Duodenal mucosa (tissue), 2 donors: Measurements from ENCODE around the gene ACAT2.
A peak's percentile ranks its signal among the peaks of the same experiment; 100 is the strongest.

Experiments
- H3K27ac ChIP-seq: one replicate; pipeline ENCODE4 v1.7.0; 2013; ENCODE audit warnings: low read depth, low read length
- H3K27me3 ChIP-seq, 2 donors: one replicate each; pipeline ENCODE4 v1.7.0; 2013; ENCODE audit warnings: low read length in 2 of 2, control low read depth in 1 of 2; ENCODE audit not compliant: insufficient read depth in 2 of 2, control insufficient read depth in 1 of 2
- H3K36me3 ChIP-seq, 2 donors: one replicate each; pipeline ENCODE4 v1.7.0; 2013; ENCODE audit warnings: low read length in 2 of 2, control low read depth in 1 of 2; ENCODE audit not compliant: insufficient read depth in 2 of 2, control insufficient read depth in 1 of 2
- H3K4me1 ChIP-seq, 2 donors: one replicate each; pipeline ENCODE4 v1.7.0; 2013; ENCODE audit warnings: low read length in 2 of 2, control low read depth in 1 of 2; ENCODE audit not compliant: insufficient read depth in 2 of 2, control insufficient read depth in 1 of 2
- H3K4me3 ChIP-seq, 2 donors: one replicate each; pipeline ENCODE4 v1.7.0; 2013; ENCODE audit warnings: low read length in 2 of 2, low read depth in 1 of 2
- H3K9ac ChIP-seq, 2 donors: one replicate each; pipeline ENCODE4 v1.7.0; 2013; ENCODE audit warnings: low read length in 2 of 2, low read depth in 1 of 2
- H3K9me3 ChIP-seq, 2 donors: one replicate each; pipeline ENCODE4 v1.7.0; 2013; ENCODE audit warnings: low read length in 2 of 2, control low read depth in 1 of 2; ENCODE audit not compliant: control insufficient read depth in 1 of 2

ACAT2 gene

GRCh38 chr6:159762681-159763293 is 942 bp downstream of the ACAT2 start:
- peak overlapping the region; percentile 82 to 85 for H3K4me3 ChIP-seq
- H3K9ac ChIP-seq, result peak overlapping the region; percentile 69 to 90
- peak overlapping the region; percentile 99 for H3K27ac ChIP-seq
- no peaks in the 10 kb centered on the region for H3K27me3 ChIP-seq
- no peaks in the 10 kb centered on the region for H3K9me3 ChIP-seq
- H3K36me3 ChIP-seq, result peaks cover 15 to 36% of the 10 kb centered on the region in 2 donors
- H3K4me1 ChIP-seq, result peaks cover 14 to 17% of the 10 kb centered on the region in 2 donors

GRCh38 chr6:159766906-159767305 is 5.1 kb downstream of the ACAT2 start:
- H3K4me3 ChIP-seq, result no peak overlapping the region
- no peaks in the 10 kb centered on the region for H3K9me3 ChIP-seq
- no peak overlapping the region for H3K27ac ChIP-seq
- peaks cover 29 to 68% of the 10 kb centered on the region in 2 donors for H3K36me3 ChIP-seq
- H3K4me1 ChIP-seq, result peaks cover 5 to 8% of the 10 kb centered on the region in 2 donors
- no peak overlapping the region for H3K9ac ChIP-seq
- no peaks in the 10 kb centered on the region for H3K27me3 ChIP-seq

GRCh38 chr6:159769470-159769869 is 7.6 kb downstream of the ACAT2 start:
- Histone ChIP-seq H3K9me3 (no peaks in the 10 kb centered on the region), H3K27ac (no peak overlapping the region), H3K36me3 (peaks cover 32 to 68% of the 10 kb centered on the region in 2 donors), H3K4me1 (no peaks in the 10 kb centered on the region), H3K27me3 (no peaks in the 10 kb centered on the region), H3K4me3 (no peak overlapping the region), H3K9ac (no peak overlapping the region)

GRCh38 chr6:159772196-159772595 is 10.4 kb downstream of the ACAT2 start:
- no peak overlapping the region for H3K27ac ChIP-seq
- peaks cover 21 to 68% of the 10 kb centered on the region in 2 donors for H3K36me3 ChIP-seq
- no peaks in the 10 kb centered on the region for H3K9me3 ChIP-seq
- H3K27me3 ChIP-seq, result no peaks in the 10 kb centered on the region
- H3K4me1 ChIP-seq, result no peaks in the 10 kb centered on the region
- H3K4me3 ChIP-seq, result no peak overlapping the region
- no peak overlapping the region for H3K9ac ChIP-seq

- Histone ChIP-seq H3K4me1 (no peaks in the 10 kb centered on the region), H3K27ac (no peak overlapping the region), H3K9ac (no peak overlapping the region), H3K36me3 (peaks cover 31 to 72% of the 10 kb centered on the region in 2 donors), H3K27me3 (no peaks in the 10 kb centered on the region), H3K9me3 (no peaks in the 10 kb centered on the region), H3K4me3 (no peak overlapping the region)
Measured at GRCh38 chr6:159777240-159777904, 15.5 kb downstream of the ACAT2 start.

- Histone ChIP-seq H3K4me1 (no peaks in the 10 kb centered on the region), H3K36me3 (peaks cover 38 to 78% of the 10 kb centered on the region in 2 donors), H3K27ac (no peak overlapping the region), H3K27me3 (no peaks in the 10 kb centered on the region), H3K9ac (no peak overlapping the region), H3K9me3 (no peaks in the 10 kb centered on the region), H3K4me3 (no peak overlapping the region)
Measured at GRCh38 chr6:159778131-159778530, 16.3 kb downstream of the ACAT2 start.

GRCh38 chr6:159778542-159779103 is 16.8 kb downstream of the ACAT2 start:
- Histone ChIP-seq H3K9ac (no peak overlapping the region), H3K27ac (no peak overlapping the region), H3K4me3 (no peak overlapping the region), H3K27me3 (no peaks in the 10 kb centered on the region), H3K36me3 (peaks cover 43 to 83% of the 10 kb centered on the region in 2 donors), H3K4me1 (no peaks in the 10 kb centered on the region), H3K9me3 (no peaks in the 10 kb centered on the region)

- Histone ChIP-seq H3K4me1 (peaks cover 34 to 38% of the 10 kb centered on the region in 2 donors), H3K36me3 (peaks cover 18 to 41% of the 10 kb centered on the region in 2 donors), H3K27ac (no peak overlapping the region), H3K27me3 (no peaks in the 10 kb centered on the region), H3K9me3 (no peaks in the 10 kb centered on the region), H3K4me3 (peak overlapping the region; percentile 89 to 99), H3K9ac (peak overlapping the region; percentile 84 to 96)
Measured at GRCh38 chr6:159788276-159788675, 26.4 kb downstream of the ACAT2 start.

- Histone ChIP-seq H3K27ac (peak overlapping the region; percentile 84), H3K9me3 (no peaks in the 10 kb centered on the region), H3K4me1 (peaks cover 34 to 38% of the 10 kb centered on the region in 2 donors), H3K36me3 (peaks cover 12 to 36% of the 10 kb centered on the region in 2 donors), H3K4me3 (peak overlapping the region; percentile 89 to 99), H3K27me3 (no peaks in the 10 kb centered on the region), H3K9ac (peak overlapping the region; percentile 84 to 96)
Measured at GRCh38 chr6:159788753-159789376, 27.0 kb downstream of the ACAT2 start.
